HG03135 (cell line): ENCODE measurements around the gene IRF6.
A peak's percentile ranks its signal among the peaks of the same experiment; 100 is the strongest.

Experiments used
- ATAC-seq: cut with Tn5 transposase; IDR thresholded peaks from one replicate; pipeline ENCODE4 v1.9.1; 2021; ENCODE audit warnings: mild to moderate bottlenecking, moderate library complexity; ENCODE audit not compliant: unreplicated experiment

The IRF6 gene

DNA sequence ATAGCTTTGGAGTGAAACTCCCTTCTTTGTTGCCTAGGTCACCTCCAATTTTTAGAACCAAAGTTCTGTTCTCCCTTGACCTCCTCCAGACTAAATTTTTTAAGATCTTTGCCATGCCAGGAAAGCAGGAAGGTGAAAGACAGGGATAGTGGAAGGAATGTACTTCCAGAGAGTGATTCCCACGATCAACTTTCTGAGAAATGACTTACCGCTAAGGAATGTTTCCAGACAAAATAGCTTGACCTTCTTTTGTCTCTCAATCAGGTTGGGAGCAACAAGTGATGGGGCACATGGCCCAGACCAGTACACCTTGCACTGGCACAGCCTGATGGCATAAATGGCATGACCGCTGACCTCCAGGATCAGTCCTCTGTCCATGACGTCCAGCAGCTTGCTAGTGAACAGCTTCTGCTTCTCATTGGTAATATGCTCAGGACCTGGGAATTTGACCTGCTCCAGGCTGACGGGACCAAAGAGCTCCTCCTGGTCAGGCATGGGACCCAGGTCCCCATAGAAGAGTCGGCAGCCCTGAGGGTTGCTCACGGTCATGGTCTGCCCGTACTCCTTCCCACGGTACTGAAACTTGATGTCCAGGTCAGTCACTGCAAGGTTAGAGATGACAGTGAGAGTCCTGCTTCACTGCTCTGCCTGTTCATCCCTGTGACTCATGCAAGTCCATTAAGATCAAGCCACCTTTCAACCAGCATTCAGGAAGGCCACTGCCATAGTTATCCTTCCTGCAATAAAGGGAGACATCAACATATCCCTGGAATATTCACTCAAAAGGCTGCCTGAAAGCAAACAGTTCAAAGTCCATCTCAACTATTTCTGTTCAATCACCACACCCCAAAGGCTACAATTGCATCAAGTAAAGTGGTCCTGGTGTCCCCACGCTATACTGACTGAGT, 15.4 kb downstream of the IRF6 start:
- no peak for ATAC-seq

DNA sequence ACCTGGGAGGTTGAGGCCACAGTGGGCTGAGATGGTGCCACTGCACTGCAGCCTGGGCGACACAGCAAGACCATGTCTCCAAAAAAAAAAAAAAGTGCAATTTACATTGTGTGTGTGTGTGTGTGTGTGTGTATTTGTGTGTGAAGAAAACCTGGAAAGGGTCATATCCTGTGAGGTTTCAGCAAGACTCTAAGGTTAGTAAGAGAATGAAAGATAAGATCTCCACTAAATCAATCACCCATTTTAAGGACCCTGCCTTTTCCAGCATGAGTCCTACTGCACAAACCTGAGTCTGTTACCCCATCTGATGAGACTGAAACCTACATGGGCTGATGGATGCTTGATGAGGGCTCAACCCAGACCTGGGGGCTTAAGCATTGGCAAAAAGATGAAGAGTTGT, 16.7 kb downstream of the IRF6 start:
- ATAC-seq: no peak

DNA sequence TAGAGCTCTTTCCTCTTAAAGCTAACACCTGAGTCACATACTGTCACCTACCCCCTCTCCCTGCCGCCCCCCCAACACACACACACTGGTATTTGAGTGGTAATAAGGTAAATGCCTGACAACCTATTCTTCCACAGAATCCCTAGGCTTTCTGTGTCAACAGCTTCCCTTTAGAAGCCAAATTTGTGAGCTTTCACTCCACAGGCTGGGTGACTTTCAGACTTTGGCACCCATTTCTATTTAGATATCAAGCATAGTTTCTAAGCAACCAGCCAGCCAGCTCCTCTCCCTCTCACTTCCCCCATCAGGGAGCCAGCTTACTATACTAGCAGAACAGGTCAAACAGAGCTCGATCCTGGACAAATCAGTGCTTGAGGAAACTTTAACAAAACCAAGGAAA, 18.4 kb downstream of the IRF6 start:
- no peak for ATAC-seq

DNA sequence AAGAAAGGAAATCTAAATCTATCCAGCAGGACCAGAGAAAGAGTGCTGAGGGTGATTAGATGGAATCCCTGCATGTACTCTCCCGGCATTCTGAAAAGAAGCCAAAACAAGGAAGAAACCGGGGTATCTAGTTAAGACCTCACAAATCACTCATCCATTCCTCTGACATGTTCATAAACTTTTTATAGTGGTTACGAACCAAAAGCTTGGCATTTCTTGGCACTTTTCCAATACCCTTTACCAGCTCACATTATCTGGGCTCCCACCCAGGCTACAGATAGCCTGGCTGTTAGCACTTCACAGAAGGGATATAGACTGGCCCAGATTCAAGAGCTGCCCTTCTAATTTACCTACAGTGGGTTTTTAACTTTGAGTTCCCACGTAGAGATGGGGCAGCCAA, 19.8 kb downstream of the IRF6 start:
- no peak for ATAC-seq

DNA sequence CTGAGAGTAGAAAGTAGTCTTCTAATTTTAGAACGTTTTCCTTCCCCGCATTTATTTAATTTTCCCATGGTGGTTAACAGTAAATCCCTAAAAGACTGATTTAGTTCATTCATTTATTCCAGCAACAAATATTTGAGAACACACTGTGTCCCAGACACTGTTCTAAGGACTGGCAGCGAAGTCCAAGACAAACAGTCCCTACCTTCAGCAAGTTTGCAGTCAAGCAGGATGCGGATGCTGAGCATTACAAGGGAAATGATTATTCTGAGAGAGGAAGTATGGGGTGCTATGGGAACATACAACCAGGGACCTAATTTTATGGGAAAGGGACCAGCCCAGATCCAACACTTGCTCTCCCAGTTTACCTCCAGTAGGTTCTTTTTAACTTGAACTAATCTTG, 20.4 kb downstream of the IRF6 start:
- ATAC-seq: no peak

DNA sequence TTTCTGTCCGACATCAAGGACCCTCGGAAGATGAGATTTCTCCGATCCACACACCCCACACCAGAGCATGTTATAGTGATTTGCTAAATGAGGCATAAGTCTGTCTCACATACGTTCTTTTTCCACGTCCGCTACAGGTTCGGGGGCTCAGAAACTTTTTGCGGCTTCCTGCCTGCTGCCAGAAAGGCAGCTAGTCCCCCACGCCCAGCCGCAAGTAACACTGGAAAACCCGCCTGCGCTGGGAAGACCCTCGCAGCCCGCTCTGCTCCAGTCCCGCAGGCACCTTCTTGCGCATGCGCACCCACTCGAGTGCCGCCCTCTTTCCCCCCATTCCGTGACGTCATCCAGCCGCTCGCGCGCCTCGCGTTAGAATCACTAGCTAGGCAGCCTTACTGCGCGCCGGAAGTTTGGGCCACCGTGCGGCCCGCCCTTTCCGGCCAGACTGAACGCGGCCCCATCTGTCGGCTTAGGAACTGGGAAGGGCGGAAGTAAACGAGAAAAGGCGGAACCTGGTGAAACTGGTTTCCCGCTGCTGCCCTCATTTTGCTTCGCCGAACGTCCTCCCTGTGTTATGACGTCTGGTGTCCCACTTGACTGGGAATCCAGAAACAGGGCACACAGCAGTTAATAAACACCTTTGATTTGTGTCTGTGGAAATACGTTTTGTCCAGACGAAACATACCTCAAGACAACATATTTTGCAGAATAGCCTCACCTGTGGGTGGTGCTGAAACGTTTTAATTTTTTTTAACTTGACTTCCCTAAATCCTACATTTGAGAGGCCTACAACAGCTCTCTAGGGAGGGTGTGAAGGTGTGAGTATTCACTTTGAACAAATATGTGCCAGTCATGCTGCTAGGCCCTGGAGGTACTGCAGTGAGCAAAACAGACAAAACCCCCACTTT, 21.4 kb downstream of the IRF6 start, which contains the start of gene C1orf74:
TSS of gene C1orf74 (minus strand) at position 295 of the 905 bp plus-strand sequence. CDS start 925 bp downstream, outside the sequence.
- ATAC-seq: peak; percentile 98

DNA sequence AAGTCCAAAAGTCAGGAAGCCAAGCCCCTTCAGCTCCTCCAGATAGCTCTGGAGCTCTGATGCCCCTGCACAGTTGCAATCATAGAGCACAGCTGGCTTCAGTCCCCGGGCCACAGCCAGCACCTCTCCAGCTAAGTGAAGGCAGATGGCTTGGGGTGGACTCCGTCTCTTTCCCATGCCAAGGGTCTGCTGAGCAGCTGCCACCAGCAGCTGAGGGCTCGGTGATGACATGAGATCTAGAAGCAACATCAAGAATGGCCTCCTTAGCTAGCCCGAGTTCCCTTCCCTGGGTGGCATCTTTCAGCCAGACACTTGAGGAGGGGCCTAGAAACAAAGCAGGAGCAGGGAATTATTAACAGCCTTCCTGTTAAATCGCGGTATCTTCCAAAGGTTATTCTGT, 22.6 kb downstream of the IRF6 start:
- ATAC-seq: no peak

DNA sequence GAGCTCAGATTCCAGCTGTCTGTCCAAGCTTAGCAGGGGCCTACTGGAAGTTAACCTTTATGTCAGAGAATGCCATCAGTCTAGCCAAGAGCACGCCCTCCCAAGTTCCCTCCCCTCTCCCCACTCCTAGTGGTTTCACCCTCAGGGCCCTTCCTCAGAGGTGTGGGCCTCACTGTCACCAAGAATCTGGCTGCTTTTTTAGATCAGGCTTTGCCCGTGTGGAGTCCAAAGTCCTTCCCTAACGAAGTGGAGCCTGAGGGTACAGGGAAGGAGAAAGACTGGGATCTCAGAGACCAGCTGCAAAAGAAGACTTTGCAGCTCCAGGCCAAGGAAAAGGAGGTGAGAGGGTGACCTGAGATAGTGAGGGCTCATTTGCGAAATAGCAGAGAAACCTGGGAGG, 25.7 kb downstream of the IRF6 start:
- ATAC-seq: no peak

DNA sequence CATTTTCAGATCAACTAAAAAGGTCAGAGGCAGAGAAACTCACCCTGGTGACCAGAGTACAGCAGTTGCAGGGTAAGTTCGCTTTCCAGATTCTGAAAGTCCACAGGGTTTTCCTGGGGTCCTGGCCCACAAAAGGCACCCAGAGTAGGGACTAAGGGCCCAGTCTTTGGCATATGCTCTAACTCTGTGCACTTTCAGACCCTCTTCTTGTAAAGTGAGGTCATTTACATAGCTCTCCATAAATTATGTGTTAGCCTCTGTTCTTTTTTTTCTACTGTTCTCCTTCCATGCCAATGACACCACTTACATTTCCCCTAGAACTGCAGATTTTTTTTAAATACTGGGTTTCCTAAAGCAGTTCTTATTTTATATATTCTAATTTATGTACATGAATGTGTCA, 27.8 kb downstream of the IRF6 start:
- ATAC-seq: no peak

DNA sequence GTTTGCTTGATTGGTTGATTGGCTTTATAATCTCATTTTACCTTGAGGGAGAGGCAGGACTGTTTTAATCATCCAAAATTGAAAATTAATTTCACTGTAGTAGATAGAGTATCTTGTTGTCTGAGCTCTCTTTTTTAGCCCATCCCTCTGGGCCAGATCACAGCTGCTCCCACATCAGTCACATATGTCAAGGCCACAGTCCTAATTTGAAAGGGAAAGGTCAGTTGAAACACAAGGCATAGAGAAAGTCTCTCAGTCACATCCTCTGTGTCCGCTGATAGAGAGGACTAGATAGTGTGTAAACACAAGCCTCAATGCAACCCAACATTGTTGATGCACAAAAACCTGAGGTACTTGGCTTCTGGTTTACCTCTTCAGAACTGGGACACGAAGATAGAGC, 28.4 kb downstream of the IRF6 start:
- ATAC-seq: no peak

DNA sequence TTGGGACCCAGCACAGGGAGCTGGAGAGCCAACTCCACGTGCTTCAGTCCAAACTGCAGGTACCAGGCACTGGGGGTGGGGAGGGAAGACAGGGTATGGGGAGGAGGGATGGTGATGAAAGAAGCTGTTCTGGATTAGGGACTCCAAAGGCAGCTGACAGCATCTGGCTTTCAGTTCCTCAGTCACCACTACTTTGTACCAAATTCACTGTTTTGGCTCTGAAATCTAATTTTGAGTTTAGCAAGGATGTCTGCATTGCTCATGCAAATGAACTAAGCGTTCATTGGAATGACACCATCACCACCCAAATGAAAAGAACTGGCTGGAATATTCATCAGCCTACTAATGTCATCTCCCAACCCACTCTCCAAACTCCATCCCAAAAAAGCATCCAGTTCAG, 30.3 kb downstream of the IRF6 start:
- ATAC-seq: no peak

DNA sequence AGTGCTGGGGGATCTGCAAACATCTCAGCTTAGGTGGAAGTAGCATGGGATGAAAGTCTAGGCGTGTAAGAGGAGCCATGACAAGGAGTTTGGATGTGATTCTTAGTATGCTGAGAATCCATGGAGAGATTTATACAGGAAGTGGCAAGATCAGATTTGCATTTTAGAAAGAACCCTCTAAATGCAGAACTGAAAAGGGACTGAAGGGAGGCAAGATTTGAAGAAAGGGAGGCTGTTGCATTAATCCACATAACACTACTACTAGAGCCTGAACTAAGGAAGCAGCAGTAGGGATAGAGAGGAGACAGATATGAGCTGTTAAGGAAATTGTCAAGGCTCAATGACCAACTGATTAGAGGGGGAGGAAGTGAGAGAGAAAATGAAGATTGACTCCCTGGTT, 31.4 kb downstream of the IRF6 start:
- no peak for ATAC-seq

DNA sequence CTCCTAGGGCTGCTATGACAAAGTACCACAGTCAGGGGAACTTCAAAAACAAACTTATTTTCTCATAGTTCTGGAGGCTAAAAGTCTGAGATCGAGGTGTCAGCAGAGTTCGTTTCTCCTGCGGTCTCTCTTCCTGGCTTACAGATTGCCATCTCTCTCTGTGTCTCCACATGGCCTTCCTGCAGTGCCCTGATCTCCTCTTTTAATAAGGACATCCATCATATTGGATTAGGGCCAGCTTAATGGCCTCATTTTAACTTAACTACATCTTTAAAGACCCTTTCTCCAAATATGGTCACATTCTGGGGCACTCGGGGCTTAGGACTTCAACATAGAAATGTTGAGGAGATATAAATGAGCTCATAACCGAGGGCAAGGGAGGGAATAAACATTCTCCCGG, 33.8 kb downstream of the IRF6 start:
- ATAC-seq: no peak

DNA sequence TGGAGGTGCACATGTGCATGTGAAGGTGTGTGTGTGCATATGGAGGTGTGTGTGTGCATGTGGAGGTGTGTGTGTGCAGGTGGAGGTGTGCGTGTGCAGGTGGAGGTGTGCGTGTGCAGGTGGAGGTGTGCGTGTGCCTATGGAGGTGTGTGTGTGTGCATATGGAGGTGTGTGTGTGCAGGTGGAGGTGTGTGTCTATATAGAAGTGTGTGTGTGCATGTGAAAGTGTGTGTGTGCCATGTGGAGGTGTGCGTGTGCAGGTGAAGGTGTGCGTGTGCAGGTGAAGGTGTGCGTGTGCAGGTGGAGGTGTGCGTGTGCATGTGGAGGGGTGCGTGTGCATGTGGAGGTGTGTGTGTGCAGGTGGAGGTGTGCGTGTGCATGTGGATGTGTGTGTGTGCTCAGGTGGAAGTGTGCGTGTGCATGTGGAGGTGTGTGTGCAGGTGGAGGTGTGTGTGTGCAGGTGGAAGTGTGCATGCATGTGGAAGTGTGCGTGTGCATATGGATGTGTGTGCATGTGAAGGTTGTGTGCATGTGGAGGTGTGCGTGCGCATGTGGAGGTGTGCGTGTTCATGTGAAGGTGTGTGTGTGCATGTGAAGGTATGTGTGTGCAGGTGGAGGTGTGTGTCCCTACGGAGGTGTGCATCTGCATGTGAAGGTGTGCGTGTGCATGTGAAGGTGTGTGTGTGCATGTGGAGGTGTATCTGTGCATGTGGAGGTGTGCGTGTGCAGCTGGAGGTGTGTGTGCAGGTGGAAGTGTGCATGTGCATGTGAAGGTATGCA, 35.1 kb downstream of the IRF6 start:
- no peak for ATAC-seq

DNA sequence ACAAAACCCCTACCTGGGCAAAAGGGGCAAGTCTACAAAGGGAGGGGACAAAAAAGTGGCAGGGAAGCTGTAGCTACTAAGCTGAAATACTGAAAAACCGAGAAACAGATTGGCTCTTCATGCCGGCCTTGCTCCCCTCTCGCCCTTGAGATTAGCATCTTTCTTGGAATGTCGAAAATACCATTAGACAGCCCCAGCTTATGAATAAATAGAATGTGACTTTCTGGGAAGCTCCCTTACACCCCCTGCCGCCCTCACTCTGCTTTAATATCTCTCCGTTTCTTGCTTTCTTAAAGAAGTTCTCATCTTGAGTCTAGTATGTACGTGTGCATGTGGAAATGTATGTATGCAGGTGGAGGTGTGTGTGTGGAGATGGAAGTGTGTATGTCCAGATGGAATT, 36.0 kb downstream of the IRF6 start:
- no peak for ATAC-seq

DNA sequence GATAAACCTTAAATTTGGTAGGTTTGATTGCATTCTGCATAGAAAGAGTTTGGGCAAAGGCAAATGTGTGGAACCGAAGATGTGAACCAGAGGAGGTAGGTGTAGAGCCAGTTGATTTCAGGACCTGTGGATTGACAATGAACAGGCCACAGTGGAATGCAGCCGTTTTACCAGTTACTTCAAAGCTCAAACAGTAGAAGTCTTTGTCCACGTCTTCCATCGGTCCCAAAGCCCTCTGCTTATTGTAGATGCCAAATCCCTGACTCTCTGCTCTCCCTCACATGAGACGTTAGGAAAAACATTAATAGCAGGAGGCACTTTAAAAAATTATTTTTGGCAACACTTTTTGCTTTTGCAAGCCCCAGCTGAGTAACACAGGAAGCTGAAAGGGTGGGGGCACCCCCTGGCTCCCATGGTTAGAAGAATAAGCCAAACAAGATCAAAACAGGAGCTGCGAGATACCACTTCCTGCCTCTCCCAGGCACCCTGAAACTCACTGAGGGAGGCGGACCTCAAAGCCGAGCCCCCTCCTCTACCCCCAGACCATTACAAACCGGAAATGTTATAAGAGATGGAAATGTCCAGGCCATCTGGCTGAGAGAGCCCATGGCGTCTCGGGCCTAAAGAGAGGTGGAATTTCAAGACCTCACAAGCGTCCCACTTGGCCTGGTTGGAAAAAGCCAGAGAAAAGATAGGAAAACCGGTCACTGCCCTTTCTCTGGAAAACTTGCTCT, 36.6 kb downstream of the IRF6 start:
- ATAC-seq: peak; percentile 71

DNA sequence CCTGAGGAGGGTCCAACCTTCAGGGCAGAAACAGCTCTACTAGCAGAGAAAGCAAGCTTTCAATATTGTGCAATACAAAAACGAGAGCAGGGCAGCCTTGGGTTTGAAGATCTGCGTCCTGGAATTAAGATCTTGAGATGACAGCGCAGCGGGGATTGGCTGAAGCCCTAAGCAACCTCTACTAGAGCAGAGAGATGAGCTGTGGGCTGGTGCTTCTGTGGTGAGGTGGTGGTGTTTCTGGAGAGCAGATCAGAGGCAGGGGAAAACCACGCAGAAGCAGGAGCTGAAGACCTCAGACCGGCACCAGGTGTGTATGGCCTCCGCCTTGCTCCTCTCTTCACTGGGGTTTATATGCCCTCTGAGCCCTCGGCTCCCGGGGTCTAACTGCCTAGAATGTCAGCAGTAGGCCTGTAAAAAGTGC, 37.6 kb downstream of the IRF6 start:
- ATAC-seq: peak; percentile 84

DNA sequence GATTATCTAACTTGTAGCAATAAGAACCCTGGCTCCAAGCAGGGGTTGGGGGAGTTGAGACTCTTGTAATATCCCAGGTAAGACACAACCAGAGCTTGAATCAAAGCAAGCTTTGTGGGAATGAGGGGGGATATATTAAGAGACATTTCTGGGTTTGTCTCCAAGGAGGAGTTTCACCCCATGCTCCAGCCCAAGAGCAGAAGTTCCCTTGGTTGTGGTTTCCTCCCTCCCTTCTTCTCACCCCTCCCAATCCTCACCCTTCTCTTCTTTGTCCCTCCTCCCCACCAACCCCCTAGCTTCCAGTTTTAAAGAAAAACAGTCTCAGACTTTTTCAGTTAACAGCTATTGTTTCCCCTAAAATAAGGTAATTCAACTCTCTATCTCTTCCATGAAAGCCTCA, 38.2 kb downstream of the IRF6 start:
- no peak for ATAC-seq

DNA sequence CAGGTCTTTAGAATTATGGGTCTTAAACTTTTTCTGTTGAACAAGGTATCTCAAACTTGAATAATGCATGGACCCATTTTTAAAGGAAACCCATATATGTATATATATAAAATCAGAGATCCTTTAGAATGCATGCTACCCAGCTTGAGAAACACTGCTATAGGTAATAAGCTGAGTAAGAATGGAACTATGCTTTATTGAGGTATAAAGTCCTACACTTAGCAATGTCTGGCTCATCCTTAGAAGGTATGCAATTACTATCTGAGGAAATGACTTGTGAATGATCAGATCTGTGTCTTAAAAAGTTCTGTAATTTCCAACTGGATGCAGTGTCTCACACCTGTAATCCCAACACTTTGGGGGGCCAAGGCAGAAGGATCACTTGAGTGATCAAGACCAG, 38.8 kb downstream of the IRF6 start:
- ATAC-seq: no peak

DNA sequence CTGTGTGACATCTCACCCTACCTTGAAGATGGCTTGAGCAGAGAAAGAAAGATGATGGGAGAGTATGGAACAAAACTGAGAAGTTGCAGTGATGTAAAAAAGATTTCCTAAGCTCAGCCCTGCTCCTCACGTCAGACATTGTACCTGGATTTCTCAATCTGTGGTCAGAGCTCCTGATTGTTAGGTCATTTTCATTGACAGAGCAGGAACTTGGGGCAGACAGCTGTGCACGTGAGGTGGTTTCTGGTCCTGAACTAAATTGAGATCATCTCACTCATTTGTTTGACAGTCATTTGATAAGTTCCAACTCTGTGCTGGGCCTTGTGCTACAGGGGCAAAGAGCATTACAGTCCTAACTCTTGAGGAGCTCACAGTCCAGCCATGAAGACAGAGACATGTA, 39.9 kb downstream of the IRF6 start:
- ATAC-seq: no peak
